AG04449 (cell line): ENCODE measurements around the gene SIL1.

ENCODE experiments used
- CTCF ChIA-PET: fragments of 350-600 bp; formaldehyde crosslinking; extraction: SDS; loops from one replicate; lab custom pipeline; 2021; ENCODE audit warnings: antibody characterized with exemption; lab: Yijun Ruan, JAX
- POLR2A ChIA-PET: fragments of 400-600, 350-600 bp; formaldehyde crosslinking; extraction: SDS; loops from one replicate; lab custom pipeline; 2020; ENCODE audit warnings: antibody characterized with exemption, inconsistent platforms; lab: Yijun Ruan, JAX
- DNase-seq: peaks from one replicate; pipeline ENCODE4 v3.0.0-alpha.2; 2010; ENCODE audit warnings: low read depth, low spot score
- H3K4me3 ChIP-seq: 2 replicates; pipeline ENCODE4 v1.5.1; 2011; ENCODE audit warnings: low read depth, mild to moderate bottlenecking, control low read depth, low read length
- TF ChIP-seq, protein P1 (sequence below): IDR thresholded peaks from one replicate; pipeline ENCODE4 v1.5.1; 2011; ENCODE audit warnings: mild to moderate bottlenecking, moderate library complexity, low read length, control low read depth, inconsistent platforms; ENCODE audit not compliant: insufficient read depth; ENCODE audit errors: missing control alignments

SIL1 gene

DNA sequence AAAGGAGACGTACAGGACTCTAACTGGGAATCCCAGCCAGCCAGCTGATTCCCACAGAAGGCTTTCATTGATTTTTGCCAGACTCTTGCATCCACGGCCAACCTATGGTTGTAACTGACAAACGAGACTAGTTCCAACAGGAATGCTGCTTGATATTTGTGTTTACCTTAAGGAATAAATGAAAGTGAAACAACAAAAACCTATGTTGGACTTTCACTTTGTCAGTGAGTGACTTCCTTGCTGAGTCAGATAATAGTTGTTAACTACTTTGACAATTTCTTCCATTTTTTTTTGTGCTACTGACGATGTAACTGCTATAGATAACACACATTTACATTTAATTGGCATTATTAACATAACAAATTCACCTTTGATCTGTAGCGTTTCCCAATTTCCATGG lies 259.6 kb downstream of the SIL1 start:
- H3K4me3 ChIP-seq, result no peak overlapping the region
- TF ChIP-seq, protein P1, sequence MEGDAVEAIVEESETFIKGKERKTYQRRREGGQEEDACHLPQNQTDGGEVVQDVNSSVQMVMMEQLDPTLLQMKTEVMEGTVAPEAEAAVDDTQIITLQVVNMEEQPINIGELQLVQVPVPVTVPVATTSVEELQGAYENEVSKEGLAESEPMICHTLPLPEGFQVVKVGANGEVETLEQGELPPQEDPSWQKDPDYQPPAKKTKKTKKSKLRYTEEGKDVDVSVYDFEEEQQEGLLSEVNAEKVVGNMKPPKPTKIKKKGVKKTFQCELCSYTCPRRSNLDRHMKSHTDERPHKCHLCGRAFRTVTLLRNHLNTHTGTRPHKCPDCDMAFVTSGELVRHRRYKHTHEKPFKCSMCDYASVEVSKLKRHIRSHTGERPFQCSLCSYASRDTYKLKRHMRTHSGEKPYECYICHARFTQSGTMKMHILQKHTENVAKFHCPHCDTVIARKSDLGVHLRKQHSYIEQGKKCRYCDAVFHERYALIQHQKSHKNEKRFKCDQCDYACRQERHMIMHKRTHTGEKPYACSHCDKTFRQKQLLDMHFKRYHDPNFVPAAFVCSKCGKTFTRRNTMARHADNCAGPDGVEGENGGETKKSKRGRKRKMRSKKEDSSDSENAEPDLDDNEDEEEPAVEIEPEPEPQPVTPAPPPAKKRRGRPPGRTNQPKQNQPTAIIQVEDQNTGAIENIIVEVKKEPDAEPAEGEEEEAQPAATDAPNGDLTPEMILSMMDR, result no peak
- DNase-seq, result no peak
- ChIA-PET CTCF (no interaction called here), POLR2A (no interaction called here)

DNA sequence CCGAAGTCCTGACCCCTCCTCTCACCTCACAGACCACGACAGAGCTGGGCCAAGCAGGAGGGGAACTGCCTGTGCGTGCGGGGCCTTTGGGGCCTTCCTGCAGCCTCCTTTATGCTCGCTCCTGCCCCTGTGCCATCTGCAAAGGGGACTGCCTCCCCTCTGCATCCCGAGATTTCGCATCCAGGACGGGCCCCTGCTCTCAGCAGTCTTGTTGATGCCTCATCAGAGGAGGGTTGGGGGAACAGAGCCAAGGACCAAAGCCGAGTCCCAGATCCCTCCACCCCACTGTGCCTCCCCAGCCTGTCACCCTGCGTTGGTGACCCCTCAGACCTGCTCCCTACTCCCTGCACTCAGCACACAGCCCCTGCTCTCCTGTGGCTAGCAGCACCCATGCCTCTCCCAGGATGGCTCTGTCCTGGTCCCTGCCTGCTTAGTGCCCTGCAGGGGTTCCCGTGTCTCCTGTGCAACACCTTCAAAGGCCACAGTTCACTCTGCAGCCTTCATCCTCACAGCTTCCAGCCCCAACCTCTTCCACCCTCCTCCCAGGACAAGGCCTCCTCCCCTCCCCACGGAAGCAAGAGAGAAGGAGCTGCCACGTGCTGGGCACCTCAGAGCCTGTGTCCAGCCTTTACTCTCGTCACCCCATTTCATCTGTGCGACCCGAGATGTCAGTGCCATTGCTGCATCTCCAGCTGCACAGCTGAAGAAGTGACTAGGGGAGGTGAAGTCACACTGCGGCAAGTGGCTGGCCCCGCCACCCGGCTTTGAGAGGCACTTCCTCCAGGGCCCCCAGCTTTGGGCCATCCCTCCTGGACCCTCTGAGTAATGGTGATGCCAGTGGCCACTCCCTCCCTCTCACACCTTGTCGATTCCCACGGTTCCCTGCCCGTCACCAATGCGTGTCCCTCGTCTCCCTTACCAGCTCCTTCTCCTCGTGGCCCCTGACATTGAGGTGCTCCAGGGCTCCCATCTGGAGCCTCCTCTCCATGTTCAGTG lies 260.5 kb downstream of the SIL1 start:
- CTCF ChIA-PET, result interaction anchor here (1.0 kb wide), 1 partner anchor 8 kb away, joined by 3 read pairs; no protein-coding TSS in a partner anchor
- no peak overlapping the region for H3K4me3 ChIP-seq
- POLR2A ChIA-PET, result no interaction called here
- TF ChIP-seq, protein P1, result no peak
- DNase-seq, result no peak

DNA sequence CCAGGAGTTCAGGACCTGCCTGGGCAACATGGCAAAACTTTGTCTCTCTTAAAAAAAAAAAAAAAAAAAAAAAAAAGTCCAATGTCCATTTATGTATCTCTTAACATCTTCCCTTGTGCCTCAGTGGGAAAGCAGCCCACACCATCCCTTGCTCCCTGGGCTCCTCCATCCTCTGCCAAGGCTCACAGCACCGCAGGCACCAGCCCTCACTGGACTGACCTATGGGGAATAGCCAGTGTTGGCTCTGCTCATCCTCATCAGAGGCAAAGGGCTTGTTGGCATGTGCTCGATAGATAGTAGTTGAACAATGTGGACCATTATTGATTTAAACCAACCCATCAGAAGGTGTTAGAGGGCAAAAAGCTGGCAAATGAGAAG lies 261.2 kb downstream of the SIL1 start:
- DNase-seq, result no peak
- no peak overlapping the region for H3K4me3 ChIP-seq
- TF ChIP-seq, protein P1, result no peak
- ChIA-PET POLR2A (no interaction called here), CTCF (no interaction called here)

DNA sequence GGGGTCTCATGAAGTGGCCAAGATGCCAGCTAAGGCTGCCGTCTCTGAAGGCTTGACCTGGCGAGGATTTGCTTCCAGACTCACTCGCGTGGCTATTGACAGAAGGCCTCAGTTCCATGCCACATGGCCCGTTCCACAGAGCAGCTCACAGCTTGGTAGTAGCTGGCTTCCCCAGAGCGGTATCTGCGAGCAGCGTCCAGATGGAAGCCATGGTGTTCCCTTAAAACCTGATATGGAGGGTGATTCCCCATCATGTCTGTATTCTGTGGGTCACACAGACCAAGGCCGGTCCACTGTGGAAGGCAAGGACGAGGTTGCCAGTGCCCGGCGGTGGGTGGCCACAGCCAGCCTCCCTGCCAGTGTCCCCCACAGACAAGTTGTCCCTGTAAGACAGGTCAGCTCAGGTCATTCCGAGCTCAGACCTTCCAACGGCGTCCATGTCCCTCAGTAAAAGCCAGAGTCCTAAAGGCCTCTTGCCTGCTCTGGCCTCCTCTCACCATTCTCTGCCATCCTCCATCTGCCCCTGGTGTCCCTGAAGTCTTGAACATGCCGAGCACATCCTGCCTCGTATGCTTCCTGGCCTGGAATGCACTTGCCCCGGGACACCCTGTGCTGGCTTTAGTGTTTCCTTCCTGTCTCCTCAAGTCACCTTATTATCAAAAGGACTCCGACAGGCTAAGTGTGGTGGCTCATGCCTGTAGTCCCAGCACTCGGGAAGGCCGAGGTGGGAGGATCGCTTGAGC lies 261.8 kb downstream of the SIL1 start:
- ChIA-PET CTCF (no interaction called here), POLR2A (no interaction called here)
- TF ChIP-seq, protein P1, result no peak
- H3K4me3 ChIP-seq, result no peak overlapping the region
- DNase-seq, result no peak

DNA sequence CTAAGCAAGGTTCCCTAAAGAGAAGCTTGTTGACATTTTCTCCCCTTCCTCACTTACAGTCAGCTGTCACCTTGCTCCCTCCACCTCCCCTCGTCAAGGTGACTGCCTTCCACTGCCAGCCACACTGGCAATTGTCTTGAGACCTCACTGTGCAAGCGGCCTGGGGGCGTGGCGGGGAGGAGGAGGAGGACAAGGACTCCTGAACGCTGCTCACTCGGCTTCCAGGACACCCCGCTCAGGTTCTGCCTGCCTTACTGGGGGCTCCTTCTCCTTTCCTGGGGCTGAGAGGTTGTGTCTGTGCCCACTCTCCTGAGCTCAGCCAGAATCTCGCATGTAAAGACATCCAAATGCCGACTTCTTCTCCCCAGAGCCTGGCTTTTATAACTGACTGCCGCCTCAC lies 262.7 kb downstream of the SIL1 start:
- no peak overlapping the region for H3K4me3 ChIP-seq
- CTCF ChIA-PET, result no interaction called here
- POLR2A ChIA-PET, result no interaction called here
- TF ChIP-seq, protein P1, result no peak
- no peak for DNase-seq

DNA sequence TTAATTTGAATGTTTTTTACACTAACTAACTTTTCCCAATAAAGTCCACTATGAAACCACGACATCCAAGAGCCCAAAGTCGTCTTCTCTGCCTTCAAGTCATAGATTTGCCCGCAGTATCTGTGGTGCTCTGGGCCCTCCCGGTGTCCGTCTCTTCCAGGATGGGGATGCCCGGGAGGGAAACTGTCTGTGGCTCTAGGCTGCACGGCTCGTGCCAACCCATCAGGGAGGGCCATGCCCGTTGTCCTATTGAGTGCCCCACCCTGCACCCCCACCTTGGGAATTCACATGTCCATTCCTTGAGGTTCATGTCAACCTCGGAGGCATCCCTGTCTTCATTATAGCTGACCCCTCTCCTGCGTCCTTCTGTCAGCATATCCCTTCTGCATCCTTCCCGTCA lies 263.2 kb downstream of the SIL1 start:
- no peak overlapping the region for H3K4me3 ChIP-seq
- ChIA-PET CTCF (no interaction called here), POLR2A (no interaction called here)
- no peak for DNase-seq
- TF ChIP-seq, protein P1, result no peak
